ENCODE results near the gene CHSY1.

Gene CHSY1

DNA sequence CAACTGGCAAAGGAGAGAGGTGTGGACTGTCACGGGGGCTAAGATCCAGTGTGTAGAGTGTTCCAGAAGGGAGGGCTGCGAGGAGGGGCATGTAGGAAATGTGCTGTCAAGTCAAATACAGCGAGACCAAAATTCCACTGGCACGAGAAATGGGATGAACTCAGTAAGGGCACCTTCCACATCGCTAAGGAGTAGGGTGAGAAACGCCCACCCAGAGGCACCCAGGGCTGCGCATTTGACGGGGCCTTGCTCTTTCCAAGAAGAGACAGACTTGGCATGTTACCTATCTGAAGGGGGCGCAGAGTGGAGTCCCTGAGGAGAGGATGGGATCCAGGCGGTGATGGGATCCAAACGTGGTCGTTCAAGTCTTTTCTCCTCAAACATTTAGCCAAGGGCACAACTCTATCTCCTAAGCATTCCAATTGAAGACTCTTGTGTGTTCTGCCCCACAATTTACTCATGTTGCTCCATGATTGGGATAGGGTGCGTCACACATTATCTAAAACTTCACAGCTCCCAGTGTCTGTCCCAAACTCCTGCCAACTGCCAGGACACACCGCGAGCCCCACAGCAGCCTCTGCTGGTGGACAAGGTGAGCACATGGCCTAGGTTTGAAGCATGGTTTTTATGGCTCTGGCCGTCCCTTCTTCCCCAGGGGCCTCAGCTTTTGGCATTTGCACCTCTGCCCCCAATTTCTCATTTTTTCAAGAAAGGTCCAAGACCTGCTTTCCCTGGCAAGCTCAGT, 17.8 kb upstream of the CHSY1 start:
- DNase-seq (ENCODE audit: low read depth in 2 of 2) = no peak

- DNase-seq (ENCODE audit: low read depth in 2 of 2) = no peak
Measured at GRCh38 chr15:101267320-101268104, 15.7 kb upstream of the CHSY1 start.

DNA sequence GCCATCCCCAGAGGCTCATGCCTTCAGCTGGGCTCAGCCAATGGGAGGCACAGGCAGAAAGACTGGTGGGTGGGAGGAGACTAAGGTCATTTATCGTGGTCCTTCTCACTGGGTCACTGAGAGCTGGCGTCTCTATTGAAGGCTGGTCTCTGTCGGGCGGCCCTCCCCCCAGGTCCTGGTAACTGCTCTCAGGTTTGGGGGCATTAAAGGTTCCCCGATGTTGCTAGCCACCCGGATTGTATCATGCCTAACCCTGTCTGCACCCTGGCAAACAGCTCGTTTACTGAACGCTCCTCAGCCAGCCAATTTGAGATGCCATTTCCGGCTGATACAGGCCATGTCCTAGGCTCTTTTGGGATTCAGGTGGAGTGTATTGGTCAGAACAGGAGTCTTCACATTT, 14.9 kb upstream of the CHSY1 start:
- no peak for DNase-seq (ENCODE audit: low read depth in 2 of 2)

DNA sequence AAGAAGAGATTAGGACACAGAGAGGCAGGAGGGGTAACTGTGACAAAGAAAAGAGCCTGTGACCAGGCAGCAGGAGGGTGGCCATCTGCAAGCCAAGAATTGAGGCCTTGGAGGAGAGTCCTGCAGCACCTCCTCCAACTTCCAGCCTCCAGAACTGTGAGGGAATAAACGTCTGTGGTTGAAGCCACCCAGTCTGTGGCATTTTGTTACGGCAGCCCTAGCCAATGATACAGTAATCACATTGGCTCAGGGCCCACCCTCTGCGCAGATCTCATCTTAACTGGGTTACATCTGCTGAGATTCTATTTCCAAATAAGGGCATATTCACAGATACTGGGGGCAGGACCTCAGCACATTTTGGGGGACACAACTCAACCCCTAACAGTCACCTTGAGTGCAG, 14.2 kb upstream of the CHSY1 start:
- no peak for DNase-seq (ENCODE audit: low read depth in 2 of 2)

GRCh38 chr15:101264911-101265641, 13.2 kb upstream of the CHSY1 start:
- DNase-seq (ENCODE audit: low read depth in 2 of 2) = no peak

- no peak for DNase-seq (ENCODE audit: low read depth in 2 of 2)
Measured at GRCh38 chr15:101264011-101264410, 12.2 kb upstream of the CHSY1 start.

GRCh38 chr15:101262551-101262950, 10.7 kb upstream of the CHSY1 start:
- DNase-seq (ENCODE audit: low read depth in 2 of 2) = no peak

- no peak for DNase-seq (ENCODE audit: low read depth in 2 of 2)
Measured at GRCh38 chr15:101258238-101259144, 6.6 kb upstream of the CHSY1 start.

DNA sequence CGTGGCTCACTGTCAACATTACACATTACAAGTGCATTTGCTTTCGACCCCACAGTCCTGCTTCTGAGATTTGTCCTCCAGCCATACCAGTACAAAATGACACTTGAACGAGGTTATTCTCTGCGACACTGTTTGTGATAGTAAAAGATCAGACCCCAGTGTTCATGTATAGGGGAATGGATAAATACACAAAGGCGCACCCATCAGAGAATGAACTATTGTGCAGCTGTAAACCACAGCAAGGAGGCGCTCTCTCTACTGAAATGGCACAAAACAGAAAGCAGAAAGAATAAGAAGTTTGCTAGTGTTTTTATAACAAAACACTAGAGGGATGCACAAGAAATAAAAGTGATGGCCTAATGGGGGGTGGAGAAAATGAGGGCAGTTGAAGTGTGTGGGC, 4.9 kb upstream of the CHSY1 start:
- no peak for DNase-seq (ENCODE audit: low read depth in 2 of 2)

- no peak for DNase-seq (ENCODE audit: low read depth in 2 of 2)
Measured at GRCh38 chr15:101255615-101256241, 3.9 kb upstream of the CHSY1 start.

- no peak for DNase-seq (ENCODE audit: low read depth in 2 of 2)
Measured at GRCh38 chr15:101255051-101255395, 3.2 kb upstream of the CHSY1 start.

DNA sequence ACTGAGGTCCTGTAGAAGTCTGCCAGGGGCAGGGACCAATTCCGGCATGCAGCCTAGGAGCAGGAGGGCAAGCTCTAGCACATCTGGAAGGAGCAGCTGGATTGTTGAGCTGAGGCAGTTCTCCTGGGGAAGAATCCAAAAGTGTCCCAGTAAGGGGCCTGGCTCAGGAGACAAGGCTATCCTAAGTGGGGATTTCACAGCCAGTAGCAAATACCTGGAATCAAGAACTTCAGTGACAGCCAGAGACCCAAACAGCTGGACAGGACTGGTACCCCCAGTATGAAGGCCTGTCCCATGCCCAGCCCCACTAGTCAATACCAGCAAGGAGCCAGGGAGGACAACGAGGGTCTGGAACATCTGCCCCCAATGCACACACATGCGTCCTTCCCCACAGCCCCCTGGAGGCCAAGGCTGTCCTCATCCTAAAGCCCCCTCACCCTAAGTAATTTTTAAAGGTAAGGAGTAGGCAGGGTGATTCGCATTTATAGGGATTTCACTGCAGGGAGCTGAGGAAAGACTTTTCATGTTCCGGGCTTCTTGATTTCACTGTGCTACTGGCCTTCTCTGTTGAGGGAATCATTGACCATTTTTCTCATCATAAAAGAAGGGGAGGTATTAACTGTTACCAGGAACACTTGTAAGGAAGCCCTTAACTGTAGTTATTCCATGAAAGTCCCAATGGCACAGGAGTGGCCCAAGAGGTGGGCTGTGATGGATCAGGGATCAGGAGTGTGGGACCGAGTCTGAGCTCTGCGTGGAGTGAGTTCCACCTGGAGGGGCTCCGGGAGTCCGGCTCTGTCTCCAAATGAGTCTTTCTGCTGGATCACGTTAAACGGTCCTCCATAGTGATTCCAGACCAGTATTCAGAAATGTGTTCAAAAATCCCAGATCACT, 2.6 kb upstream of the CHSY1 start:
- DNase-seq (ENCODE audit: low read depth in 2 of 2) = no peak

- DNase-seq (ENCODE audit: low read depth in 2 of 2) = no peak
Measured at GRCh38 chr15:101252836-101253235, 988 bp upstream of the CHSY1 start.

- no peak for DNase-seq (ENCODE audit: low read depth in 2 of 2)
Measured at GRCh38 chr15:101250873-101251829, 697 bp downstream of the CHSY1 start.

GRCh38 chr15:101250341-101250831, 1.5 kb downstream of the CHSY1 start:
- no peak for DNase-seq (ENCODE audit: low read depth in 2 of 2)

DNA sequence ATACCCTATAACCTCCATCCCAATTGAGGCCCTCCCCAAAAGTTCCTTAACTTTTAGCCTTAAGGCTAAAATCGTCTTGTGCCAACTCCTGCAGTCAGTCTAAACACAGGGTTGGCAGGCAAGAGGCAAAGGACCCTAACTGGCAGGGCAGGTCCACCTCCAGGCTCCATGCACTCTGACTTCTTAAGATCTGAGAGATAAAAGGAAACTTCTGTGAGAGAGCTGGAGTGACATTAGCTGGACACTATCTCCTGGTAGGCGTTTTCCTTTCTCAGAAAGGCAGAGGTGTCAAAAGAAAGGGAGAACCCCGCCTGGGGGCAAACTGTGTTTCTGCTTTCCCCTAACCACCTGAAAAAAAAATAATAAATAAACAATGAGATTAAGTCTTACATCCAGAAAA, 3.6 kb downstream of the CHSY1 start:
- DNase-seq (ENCODE audit: low read depth in 2 of 2) = no peak

DNA sequence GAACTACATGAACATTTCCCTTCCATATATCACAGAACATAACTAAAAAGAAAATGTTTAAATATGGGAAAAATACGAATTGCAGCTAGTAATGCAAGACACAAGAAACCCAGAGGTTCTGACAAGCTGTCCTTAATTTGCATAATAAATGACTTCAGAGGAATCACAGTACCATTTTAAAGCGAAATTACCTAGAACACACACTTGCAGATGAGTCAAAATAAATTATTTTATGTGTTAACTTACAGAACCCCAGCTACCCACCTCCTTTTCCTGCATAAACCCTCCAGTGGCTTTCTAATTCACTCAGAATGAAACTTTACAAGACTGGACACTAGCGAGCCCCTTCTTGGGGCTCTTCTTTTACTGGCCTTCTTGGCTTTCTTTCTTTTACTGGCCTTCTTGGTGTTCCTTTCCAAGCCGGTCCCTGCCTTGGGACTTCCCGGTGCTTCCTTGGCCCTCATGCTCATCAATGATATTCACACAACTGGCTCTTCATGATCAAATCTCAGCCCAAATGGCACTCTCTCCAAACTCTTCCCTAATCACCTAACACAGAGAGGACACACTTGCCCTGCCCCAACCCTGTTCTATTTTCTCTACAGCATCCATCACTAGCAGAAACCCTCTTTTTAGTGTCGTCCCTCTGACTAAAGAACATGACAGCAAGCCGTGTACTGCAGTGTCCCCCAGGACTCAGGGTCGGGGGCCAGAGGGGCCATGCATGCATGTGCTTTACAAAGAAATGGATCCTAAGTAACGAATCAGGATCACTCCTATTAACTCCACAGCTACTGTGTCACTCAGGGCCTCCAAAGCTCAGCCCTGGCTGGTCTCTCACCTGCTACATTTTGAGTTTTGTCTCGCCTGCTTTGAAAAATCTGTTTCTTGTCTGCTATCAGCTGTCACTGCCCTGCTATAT, 4.8 kb downstream of the CHSY1 start:
- no peak for DNase-seq (ENCODE audit: low read depth in 2 of 2)

- DNase-seq (ENCODE audit: low read depth in 2 of 2) = no peak
Measured at GRCh38 chr15:101246391-101246790, 5.5 kb downstream of the CHSY1 start.

All from activated CD8-positive, alpha-beta memory T cell treated with anti-CD3 and anti-CD28 coated beads for 4 hours (primary cell).